RWPE2 (cell line): ENCODE data around the gene MRPL34.

ENCODE experiments used
- ATAC-seq: fragments of 200-7000 bp; cut with Tn5 transposase; 3 replicates; pipeline ENCODE4 v1.9.1; 2021; ENCODE audit warnings: low read depth
- DNase-seq: peaks from one replicate; pipeline ENCODE4 v3.0.0-alpha.2; 2020; ENCODE audit warnings: low spot score
- H3K27ac ChIP-seq: fragments of 450-650 bp; 2 replicates; pipeline ENCODE4 v1.5.1; 2017; ENCODE audit warnings: mild to moderate bottlenecking; ENCODE audit not compliant: poor library complexity, severe bottlenecking
- H3K27me3 ChIP-seq: fragments of 250-450 bp; sonication (Bioruptor Pico); 2 replicates; pipeline ENCODE4 v1.5.1; 2021; ENCODE audit warnings: mild to moderate bottlenecking, moderate library complexity; ENCODE audit not compliant: insufficient read depth, poor library complexity, severe bottlenecking
- H3K36me3 ChIP-seq: fragments of 250-450 bp; sonication (Bioruptor Pico); 2 replicates; pipeline ENCODE4 v1.5.1; 2020; ENCODE audit warnings: low read depth, mild to moderate bottlenecking, moderate library complexity
- H3K4me1 ChIP-seq: fragments of 250-450 bp; sonication (Bioruptor Pico); 2 replicates; pipeline ENCODE4 v1.5.1; 2021; ENCODE audit warnings: mild to moderate bottlenecking, moderate library complexity; ENCODE audit not compliant: insufficient read depth, poor library complexity, severe bottlenecking
- H3K4me3 ChIP-seq: fragments of 250-450 bp; sonication (Bioruptor Pico); 2 replicates; pipeline ENCODE4 v1.5.1; 2021; ENCODE audit warnings: mild to moderate bottlenecking, moderate library complexity; ENCODE audit not compliant: severe bottlenecking
- H3K9me3 ChIP-seq: fragments of 250-450 bp; sonication (Bioruptor Pico); 2 replicates; pipeline ENCODE4 v1.5.1; 2021; ENCODE audit warnings: mild to moderate bottlenecking, moderate library complexity; ENCODE audit not compliant: severe bottlenecking
- CTCF ChIP-seq: fragments of 450-650 bp; IDR thresholded peaks from one replicate; pipeline ENCODE4 v1.5.1; 2017; ENCODE audit warnings: mild to moderate bottlenecking, moderate library complexity; ENCODE audit not compliant: poor library complexity, severe bottlenecking

MRPL34 gene

DNA sequence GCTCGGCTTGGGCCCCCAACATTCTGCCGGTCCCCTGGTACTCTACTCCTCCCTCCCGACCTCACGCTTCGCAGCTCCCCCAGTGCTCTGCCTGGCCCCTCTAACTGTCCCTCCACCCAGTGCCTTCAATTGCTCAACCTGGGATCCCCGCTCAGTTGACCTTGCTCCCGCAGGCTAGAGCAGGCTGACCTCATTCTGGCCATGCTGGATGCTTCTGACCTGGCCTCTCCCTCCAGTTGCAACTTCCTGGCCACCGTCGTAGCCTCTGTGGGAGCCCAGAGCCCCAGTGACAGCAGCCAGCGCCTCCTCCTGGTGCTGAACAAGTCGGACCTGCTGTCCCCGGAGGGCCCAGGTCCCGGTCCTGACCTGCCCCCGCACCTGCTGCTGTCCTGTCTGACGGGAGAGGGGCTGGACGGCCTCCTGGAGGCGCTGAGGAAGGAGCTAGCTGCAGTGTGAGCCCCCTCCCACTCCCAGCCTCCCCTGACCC lies 35.2 kb downstream of the MRPL34 start:
- no peaks in the 10 kb centered on the region for H3K27me3 ChIP-seq
- peaks cover 16% of the 10 kb centered on the region for H3K36me3 ChIP-seq
- no peak for TF ChIP-seq CTCF
- no peak for DNase-seq
- ATAC-seq = no peak
- H3K9me3 ChIP-seq = no peaks in the 10 kb centered on the region
- no peaks in the 10 kb centered on the region for H3K4me1 ChIP-seq
- no peak overlapping the region for H3K4me3 ChIP-seq
- no peak overlapping the region for H3K27ac ChIP-seq

DNA sequence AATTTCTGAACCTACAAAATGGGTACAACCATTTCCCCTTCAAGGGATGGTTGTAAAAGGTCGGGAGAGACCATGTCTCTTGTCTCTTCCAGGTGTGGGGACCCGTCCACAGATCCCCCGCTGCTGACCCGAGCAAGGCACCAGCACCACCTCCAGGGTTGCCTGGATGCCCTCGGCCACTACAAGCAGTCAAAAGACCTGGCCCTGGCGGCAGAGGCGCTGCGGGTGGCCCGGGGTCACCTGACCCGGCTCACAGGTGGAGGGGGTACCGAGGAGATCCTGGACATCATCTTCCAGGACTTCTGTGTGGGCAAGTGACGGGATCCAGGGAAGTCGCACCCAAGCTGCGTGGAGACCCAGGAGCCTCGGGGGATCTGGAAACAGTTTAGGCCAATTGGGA lies 35.7 kb downstream of the MRPL34 start:
- no peak for TF ChIP-seq CTCF
- H3K36me3 ChIP-seq = peaks cover 16% of the 10 kb centered on the region
- DNase-seq = no peak
- H3K4me1 ChIP-seq = no peaks in the 10 kb centered on the region
- no peaks in the 10 kb centered on the region for H3K9me3 ChIP-seq
- no peak for ATAC-seq
- no peak overlapping the region for H3K4me3 ChIP-seq
- H3K27ac ChIP-seq = no peak overlapping the region
- no peaks in the 10 kb centered on the region for H3K27me3 ChIP-seq

GRCh38 chr19:17341845-17342244 lies 36.2 kb downstream of the MRPL34 start:
- ATAC-seq = no peak
- H3K36me3 ChIP-seq = peaks cover 16% of the 10 kb centered on the region
- H3K27me3 ChIP-seq = no peaks in the 10 kb centered on the region
- no peak for DNase-seq
- TF ChIP-seq CTCF = no peak
- H3K27ac ChIP-seq = no peak overlapping the region
- H3K4me3 ChIP-seq = no peak overlapping the region
- no peaks in the 10 kb centered on the region for H3K4me1 ChIP-seq
- H3K9me3 ChIP-seq = no peaks in the 10 kb centered on the region

DNA sequence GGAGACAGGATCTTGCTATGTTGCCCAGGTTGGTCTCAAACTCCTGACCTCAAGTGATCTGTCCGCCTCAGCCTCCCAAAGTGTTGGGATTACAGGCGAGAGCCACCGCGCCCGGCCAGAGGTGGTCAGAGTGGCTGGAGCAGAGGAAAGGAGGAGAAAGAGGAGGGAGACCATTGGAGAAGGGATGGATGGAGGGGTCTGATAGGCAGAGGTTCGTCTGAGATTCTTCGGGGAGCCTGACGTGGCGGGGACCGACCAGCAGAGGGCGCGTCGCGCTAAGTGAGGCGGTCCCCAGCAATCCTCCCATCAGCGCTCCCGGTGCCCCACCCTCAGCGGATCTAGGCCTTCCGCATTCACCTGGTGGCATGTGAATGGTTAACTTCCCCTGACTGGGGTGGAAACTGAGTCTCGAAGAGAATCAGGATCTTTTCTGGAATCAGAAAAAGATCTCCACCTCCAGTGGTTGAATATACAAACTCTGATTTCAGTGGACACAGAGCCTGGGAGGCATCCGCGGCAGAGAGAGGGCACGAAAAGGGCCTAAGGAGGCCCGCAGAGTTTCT lies 40.5 kb downstream of the MRPL34 start:
- no peaks in the 10 kb centered on the region for H3K4me1 ChIP-seq
- TF ChIP-seq CTCF = peak; percentile 94
- H3K9me3 ChIP-seq = no peaks in the 10 kb centered on the region
- no peak overlapping the region for H3K27ac ChIP-seq
- no peak for DNase-seq
- no peaks in the 10 kb centered on the region for H3K27me3 ChIP-seq
- ATAC-seq = peak; percentile 88
- H3K36me3 ChIP-seq = peaks cover 8% of the 10 kb centered on the region; the same call in 1 of the 2 replicates
- no peak overlapping the region for H3K4me3 ChIP-seq

DNA sequence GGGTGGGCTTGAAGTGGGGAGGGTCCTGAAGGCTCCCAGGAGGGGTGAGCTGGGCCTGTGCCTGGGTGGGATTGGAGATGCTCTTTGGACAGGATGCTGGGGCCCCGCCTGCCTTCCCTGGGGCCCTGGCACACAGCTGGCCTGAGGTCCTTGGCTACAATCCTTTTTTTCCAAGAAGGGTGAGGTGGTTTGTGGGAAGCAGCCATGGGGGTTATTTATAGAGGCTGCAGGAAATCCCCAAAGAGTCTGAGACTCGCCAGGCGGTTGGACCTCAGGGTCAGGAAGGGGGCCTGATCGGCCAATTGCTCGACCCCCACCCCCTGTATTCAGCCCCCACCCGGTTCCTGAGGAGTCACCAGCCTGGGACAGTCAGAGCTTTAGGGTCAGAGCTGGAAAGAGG lies 41.7 kb downstream of the MRPL34 start:
- peaks cover 3% of the 10 kb centered on the region; the same call in 1 of the 2 replicates for H3K36me3 ChIP-seq
- no peaks in the 10 kb centered on the region for H3K27me3 ChIP-seq
- H3K27ac ChIP-seq = no peak overlapping the region
- no peak overlapping the region for H3K4me3 ChIP-seq
- H3K9me3 ChIP-seq = no peaks in the 10 kb centered on the region
- no peak for TF ChIP-seq CTCF
- DNase-seq = no peak
- ATAC-seq = no peak
- H3K4me1 ChIP-seq = no peaks in the 10 kb centered on the region
